HCT116 (cell line): Measurements from ENCODE around the gene ATP5MC3. TPM values are rescaled to one million over a fixed set of nuclear protein-coding genes. Genes with fewer than 3 reads are reported as not detected.
A peak's percentile ranks its signal among the peaks of the same experiment; 100 is the strongest.

Experiments used
- ATAC-seq: fragments of 200-7000 bp; cut with Tn5 transposase; 2 replicates; pipeline ENCODE4 v1.9.1; 2020; ENCODE audit warnings: mild to moderate bottlenecking, moderate library complexity
- BruUV-seq: library from RNA; stranded (reverse); fragments of 400-500 nt; replicated peaks from 2 replicates; lab custom pipeline; 2021; lab: Mats Ljungman, UMichigan
- CTCF ChIA-PET: fragments of 300-600 bp; sonication (Branson Sonifier 250); formaldehyde crosslinking; loops from one replicate; lab custom pipeline; 2021; ENCODE audit warnings: antibody characterized with exemption; lab: Charles Lee
- POLR2A ChIA-PET: fragments of 300-600, 350-600 bp; sonication (Branson Sonifier 250); formaldehyde crosslinking; loops from one replicate; lab custom pipeline; 2021; ENCODE audit warnings: antibody characterized with exemption; lab: Charles Lee
- RAD21 ChIA-PET, 2 experiments: fragments of 300-600 bp; sonication (Branson Sonifier 250); formaldehyde crosslinking; loops; one replicate each; lab custom pipeline; 2023; ENCODE audit warnings: low total read pairs in 2 of 2; ENCODE audit not compliant: uncharacterized antibody in 2 of 2, unreplicated experiment in 2 of 2, low non-redundant PET in 1 of 2; lab: Charles Lee
- DNase-seq: peaks from one replicate; pipeline ENCODE4 v3.0.0-alpha.2; 2010; ENCODE audit warnings: low read depth, low spot score
- H2AFZ ChIP-seq: fragments of 200-600 bp; shearing (Covaris generic), sonication (generic); 2 replicates; pipeline ENCODE4 v1.6.1; 2017; ENCODE audit warnings: low read depth, mixed run types, mixed read lengths, antibody characterized with exemption, low read length; ENCODE audit not compliant: poor library complexity, severe bottlenecking
- H3K27ac ChIP-seq: 2 replicates; pipeline ENCODE4 v1.5.1; 2012; ENCODE audit warnings: low read depth, low read length
- H3K27me3 ChIP-seq: fragments of 200-600 bp; sonication (generic); 2 replicates; pipeline ENCODE4 v1.6.1; 2016; ENCODE audit warnings: mixed run types, low read length, mixed read lengths; ENCODE audit not compliant: insufficient read depth
- H3K36me3 ChIP-seq, 2 experiments: fragments of 200-500 bp in 1 of 2; fragments of 200-600 bp in 1 of 2; sonication (Bioruptor generic) in 1 of 2; sonication (generic) in 1 of 2; 2 replicates each; pipeline versions ENCODE4 v1.5.1 to v1.6.1; 2014 to 2016; ENCODE audit warnings: low read length in 2 of 2, inconsistent platforms in 1 of 2, mixed read lengths in 1 of 2, mixed run types in 1 of 2; ENCODE audit not compliant: insufficient read depth in 2 of 2, control insufficient read depth in 1 of 2
- H3K4me1 ChIP-seq, 2 experiments: fragments of 200-600 bp in 1 of 2; sonication (generic) in 1 of 2; 2 replicates each; pipeline versions ENCODE4 v1.5.1 to v1.6.1; 2012 to 2017; ENCODE audit warnings: low read length in 2 of 2, inconsistent platforms in 1 of 2, mild to moderate bottlenecking in 1 of 2, mixed read lengths in 1 of 2, mixed run types in 1 of 2, moderate library complexity in 1 of 2; ENCODE audit not compliant: insufficient read depth in 2 of 2, control insufficient read depth in 1 of 2
- H3K4me2 ChIP-seq: fragments of 200-600 bp; sonication (generic); 2 replicates; pipeline ENCODE4 v1.6.1; 2017; ENCODE audit warnings: mixed run types, low read length, mixed read lengths
- H3K4me3 ChIP-seq, 2 experiments: fragments of 200-600 bp in 1 of 2; sonication (generic) in 1 of 2; replicated peaks in 1 of 2; 2 replicates each; pipeline ENCODE4 v1.5.1; 2011 to 2016; ENCODE audit warnings: low read length in 2 of 2, control low read depth in 1 of 2, low read depth in 1 of 2, mild to moderate bottlenecking in 1 of 2, mixed read lengths in 1 of 2, mixed run types in 1 of 2
- H3K79me2 ChIP-seq: fragments of 200-600 bp; sonication (generic); 2 replicates; pipeline ENCODE4 v1.6.1; 2017; ENCODE audit warnings: mild to moderate bottlenecking, mixed run types, low read length, moderate library complexity, mixed read lengths; ENCODE audit not compliant: insufficient read depth
- H3K9ac ChIP-seq: fragments of 200-600 bp; sonication (generic); 2 replicates; pipeline ENCODE4 v1.6.1; 2016; ENCODE audit warnings: low read length, mixed read lengths
- H3K9me2 ChIP-seq: fragments of 200-600 bp; sonication (generic), shearing (Covaris generic); 2 replicates; pipeline ENCODE4 v1.6.1; 2017; ENCODE audit warnings: mixed run types, mild to moderate bottlenecking, moderate library complexity; ENCODE audit not compliant: insufficient read depth
- H3K9me3 ChIP-seq, 2 experiments: fragments of 200-500 bp in 1 of 2; fragments of 200-600 bp in 1 of 2; sonication (Bioruptor generic) in 1 of 2; sonication (generic) in 1 of 2; 2 replicates each; pipeline ENCODE4 v1.6.1; 2014 to 2017; ENCODE audit warnings: low read length in 2 of 2, mixed read lengths in 2 of 2, inconsistent platforms in 1 of 2, low read depth in 1 of 2, mild to moderate bottlenecking in 1 of 2, mixed run types in 1 of 2, moderate library complexity in 1 of 2; ENCODE audit not compliant: control insufficient read depth in 1 of 2, insufficient read depth in 1 of 2
- H4K20me1 ChIP-seq: fragments of 200-600 bp; sonication (generic), shearing (Covaris generic); 2 replicates; pipeline ENCODE4 v1.6.1; 2017; ENCODE audit warnings: mixed run types, mild to moderate bottlenecking, moderate library complexity; ENCODE audit not compliant: insufficient read depth
- CTCF ChIP-seq, 3 experiments: fragments of 200-600 bp in 1 of 3; sonication (generic) in 1 of 3; IDR thresholded peaks in 2 of 3; conservative IDR thresholded peaks in 1 of 3; 2 replicates each; pipeline ENCODE4 v1.5.1; 2012 to 2017; ENCODE audit warnings: low read depth in 2 of 3, low read length in 2 of 3, antibody characterized with exemption in 1 of 3, borderline replicate concordance in 1 of 3, control low read depth in 1 of 3, mild to moderate bottlenecking in 1 of 3, mixed read lengths in 1 of 3, mixed run types in 1 of 3, moderate library complexity in 1 of 3; ENCODE audit not compliant: insufficient read depth in 1 of 3
- EGR1 ChIP-seq: IDR thresholded peaks from 2 replicates; pipeline ENCODE4 v1.6.1; 2012; ENCODE audit warnings: low read depth
- JUND ChIP-seq: IDR thresholded peaks from 2 replicates; pipeline ENCODE4 v1.6.1; 2012
- YY1 ChIP-seq: IDR thresholded peaks from 2 replicates; pipeline ENCODE4 v1.6.1; 2011; ENCODE audit warnings: low read length, low read depth, moderate library complexity, mild to moderate bottlenecking; ENCODE audit not compliant: insufficient replicate concordance; ENCODE audit errors: extremely low read depth
- ZBTB33 ChIP-seq: IDR thresholded peaks from 2 replicates; pipeline ENCODE4 v1.6.1; 2011; ENCODE audit warnings: mild to moderate bottlenecking, low read length, moderate library complexity; ENCODE audit not compliant: insufficient replicate concordance; ENCODE audit errors: extremely low read depth
- intact Hi-C: fragments of 100-400 bp; cut with micrococcal nuclease; formaldehyde crosslinking; loops from 2 replicates; pipeline ENCODE4 v1.10.0; 2022
- total RNA-seq: library from RNA; stranded (reverse); gene quantifications from one replicate; pipeline ENCODE4 v1.2.1, GENCODE V29; 2021; ENCODE audit not compliant: unreplicated experiment
- TF ChIP-seq, protein P1 (sequence below): IDR thresholded peaks from 2 replicates; pipeline ENCODE4 v1.6.1; 2012; ENCODE audit warnings: low read depth
- TF ChIP-seq, protein P2 (sequence below): IDR thresholded peaks from 2 replicates; pipeline ENCODE4 v1.6.1; 2012

Gene ATP5MC3
- total RNA-seq, 1 experiment from 2014 or later, result 361 TPM

- no peak overlapping the region for H3K4me2 ChIP-seq
- TSS peak; percentile 13 for BruUV-seq
- no peak overlapping the region for H3K9ac ChIP-seq
- ChIA-PET POLR2A (no interaction called here), CTCF (no interaction called here), RAD21 (no interaction called here)
- H3K9me2 ChIP-seq, result no peaks in the 10 kb centered on the region
- DNase-seq (no peak), ATAC-seq (no peak)
- TF ChIP-seq, protein P1, sequence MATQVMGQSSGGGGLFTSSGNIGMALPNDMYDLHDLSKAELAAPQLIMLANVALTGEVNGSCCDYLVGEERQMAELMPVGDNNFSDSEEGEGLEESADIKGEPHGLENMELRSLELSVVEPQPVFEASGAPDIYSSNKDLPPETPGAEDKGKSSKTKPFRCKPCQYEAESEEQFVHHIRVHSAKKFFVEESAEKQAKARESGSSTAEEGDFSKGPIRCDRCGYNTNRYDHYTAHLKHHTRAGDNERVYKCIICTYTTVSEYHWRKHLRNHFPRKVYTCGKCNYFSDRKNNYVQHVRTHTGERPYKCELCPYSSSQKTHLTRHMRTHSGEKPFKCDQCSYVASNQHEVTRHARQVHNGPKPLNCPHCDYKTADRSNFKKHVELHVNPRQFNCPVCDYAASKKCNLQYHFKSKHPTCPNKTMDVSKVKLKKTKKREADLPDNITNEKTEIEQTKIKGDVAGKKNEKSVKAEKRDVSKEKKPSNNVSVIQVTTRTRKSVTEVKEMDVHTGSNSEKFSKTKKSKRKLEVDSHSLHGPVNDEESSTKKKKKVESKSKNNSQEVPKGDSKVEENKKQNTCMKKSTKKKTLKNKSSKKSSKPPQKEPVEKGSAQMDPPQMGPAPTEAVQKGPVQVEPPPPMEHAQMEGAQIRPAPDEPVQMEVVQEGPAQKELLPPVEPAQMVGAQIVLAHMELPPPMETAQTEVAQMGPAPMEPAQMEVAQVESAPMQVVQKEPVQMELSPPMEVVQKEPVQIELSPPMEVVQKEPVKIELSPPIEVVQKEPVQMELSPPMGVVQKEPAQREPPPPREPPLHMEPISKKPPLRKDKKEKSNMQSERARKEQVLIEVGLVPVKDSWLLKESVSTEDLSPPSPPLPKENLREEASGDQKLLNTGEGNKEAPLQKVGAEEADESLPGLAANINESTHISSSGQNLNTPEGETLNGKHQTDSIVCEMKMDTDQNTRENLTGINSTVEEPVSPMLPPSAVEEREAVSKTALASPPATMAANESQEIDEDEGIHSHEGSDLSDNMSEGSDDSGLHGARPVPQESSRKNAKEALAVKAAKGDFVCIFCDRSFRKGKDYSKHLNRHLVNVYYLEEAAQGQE, result no peak
- TF ChIP-seq CTCF (IDR thresholded peaks at IDR 0.05 in 2 of 3, conservative IDR thresholded peaks at IDR 0.05 in 1 of 3; ENCODE audit: borderline replicate concordance in 1 of 3, insufficient read depth in 1 of 3, low read depth in 2 of 3, low read length in 2 of 3), result peak in 2 of 3 experiments; percentile 2 to 30; a peak in 1 of 6 replicates
- H3K4me1 ChIP-seq, result no peaks in the 10 kb centered on the region
- no peak overlapping the region for H3K4me3 ChIP-seq
- H3K27me3 ChIP-seq, result no peaks in the 10 kb centered on the region
- no peak overlapping the region for H3K27ac ChIP-seq
- no peak overlapping the region for H2AFZ ChIP-seq
- no peaks in the 10 kb centered on the region for H3K36me3 ChIP-seq
- no peaks in the 10 kb centered on the region for H3K9me3 ChIP-seq
- H3K79me2 ChIP-seq, result peaks cover 14% of the 10 kb centered on the region
- intact Hi-C loops, result no loop called here
- no peaks in the 10 kb centered on the region for H4K20me1 ChIP-seq
Measured at GRCh38 chr2:175135177-175135576, 46.3 kb downstream of the ATP5MC3 start.

- POLR2A ChIA-PET, result no interaction called here
- peaks cover under 1% of the 10 kb centered on the region; the same call in 1 of the 2 replicates for H3K79me2 ChIP-seq
- H4K20me1 ChIP-seq, result no peaks in the 10 kb centered on the region
- no peak overlapping the region for H2AFZ ChIP-seq
- no peaks in the 10 kb centered on the region for H3K4me1 ChIP-seq
- no peaks in the 10 kb centered on the region for H3K27me3 ChIP-seq
- no peak overlapping the region for H3K9ac ChIP-seq
- no peak overlapping the region for H3K27ac ChIP-seq
- H3K4me3 ChIP-seq, result no peak overlapping the region
- CTCF ChIA-PET, result no interaction called here
- intact Hi-C loops, result no loop called here
- DNase-seq (no peak), ATAC-seq (no peak)
- no TSS peak for BruUV-seq
- no peaks in the 10 kb centered on the region for H3K9me3 ChIP-seq
- H3K4me2 ChIP-seq, result no peak overlapping the region
- H3K9me2 ChIP-seq, result no peaks in the 10 kb centered on the region
- no peaks in the 10 kb centered on the region for H3K36me3 ChIP-seq
- RAD21 ChIA-PET, result no interaction called here
- TF ChIP-seq YY1, result no peak
- no peak for TF ChIP-seq CTCF (IDR thresholded peaks at IDR 0.05 in 2 of 3, conservative IDR thresholded peaks at IDR 0.05 in 1 of 3; ENCODE audit: borderline replicate concordance in 1 of 3, insufficient read depth in 1 of 3, low read depth in 2 of 3, low read length in 2 of 3)
- TF ChIP-seq ZBTB33, result no peak
- TF ChIP-seq EGR1, result no peak
- no peak for TF ChIP-seq JUND
- TF ChIP-seq, protein P2, sequence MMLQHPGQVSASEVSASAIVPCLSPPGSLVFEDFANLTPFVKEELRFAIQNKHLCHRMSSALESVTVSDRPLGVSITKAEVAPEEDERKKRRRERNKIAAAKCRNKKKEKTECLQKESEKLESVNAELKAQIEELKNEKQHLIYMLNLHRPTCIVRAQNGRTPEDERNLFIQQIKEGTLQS, result no peak
Measured at GRCh38 chr2:175131252-175131651, 50.3 kb downstream of the ATP5MC3 start.
